Body of pancreas (tissue), 4 donors: ENCODE results near the gene YES1.

ENCODE experiments used
- CTCF ChIP-seq, 7 experiments: fragments of 450-650 bp in 4 of 7; fragments of 200-600 bp in 3 of 7; sonication (generic) in 3 of 7; IDR thresholded peaks; one replicate each; pipeline ENCODE4 v1.5.1; 2016 to 2019; ENCODE audit warnings: antibody characterized with exemption in 7 of 7
- POLR2A ChIP-seq, 3 donors: fragments of 450-650 bp; IDR thresholded peaks; one replicate each; pipeline ENCODE4 v1.6.1; 2016; ENCODE audit warnings: antibody characterized with exemption in 3 of 3, mild to moderate bottlenecking in 2 of 3

GRCh38 chr18:841647-842370, 29.8 kb upstream of the YES1 start:
- TF ChIP-seq CTCF (IDR thresholded peaks at IDR 0.05) = no peak
- no peak for TF ChIP-seq POLR2A (IDR thresholded peaks at IDR 0.05)
